Measurements from ENCODE around the gene MAST2.

The MAST2 gene

DNA sequence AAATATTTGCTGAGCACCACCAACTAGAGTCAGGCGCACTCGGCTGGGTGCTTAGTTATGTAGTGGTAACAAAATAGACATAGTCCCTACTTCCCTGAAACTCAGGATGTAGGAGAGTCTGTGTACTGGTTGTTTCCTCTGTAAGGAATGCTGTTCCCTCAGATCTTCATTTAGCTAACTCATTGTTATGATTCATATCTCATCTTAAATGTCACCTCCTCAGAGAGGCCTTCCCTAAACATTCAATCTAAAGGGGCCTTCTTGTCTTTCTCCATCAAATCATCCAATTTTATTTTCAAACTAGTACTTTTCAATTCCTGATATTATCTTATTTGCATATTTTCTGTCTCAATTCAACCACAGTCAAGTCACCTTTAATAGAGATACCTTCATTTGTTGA is 196.1 kb downstream of the MAST2 start:
- ATAC-seq: no peak
- TF ChIP-seq ZNF565 (CRISPR knock-in tag; conservative IDR thresholded peaks at IDR 0.05; ENCODE audit: low read depth) (no peak), CSDC2 (CRISPR knock-in tag; IDR thresholded peaks at IDR 0.05) (no peak), ZNF8 (CRISPR knock-in tag; IDR thresholded peaks at IDR 0.05) (no peak), BACH2 (CRISPR knock-in tag; IDR thresholded peaks at IDR 0.05; ENCODE audit: borderline replicate concordance) (no peak), ZNF70 (CRISPR knock-in tag; IDR thresholded peaks at IDR 0.05) (no peak)
- TF ChIP-seq, protein P1, sequence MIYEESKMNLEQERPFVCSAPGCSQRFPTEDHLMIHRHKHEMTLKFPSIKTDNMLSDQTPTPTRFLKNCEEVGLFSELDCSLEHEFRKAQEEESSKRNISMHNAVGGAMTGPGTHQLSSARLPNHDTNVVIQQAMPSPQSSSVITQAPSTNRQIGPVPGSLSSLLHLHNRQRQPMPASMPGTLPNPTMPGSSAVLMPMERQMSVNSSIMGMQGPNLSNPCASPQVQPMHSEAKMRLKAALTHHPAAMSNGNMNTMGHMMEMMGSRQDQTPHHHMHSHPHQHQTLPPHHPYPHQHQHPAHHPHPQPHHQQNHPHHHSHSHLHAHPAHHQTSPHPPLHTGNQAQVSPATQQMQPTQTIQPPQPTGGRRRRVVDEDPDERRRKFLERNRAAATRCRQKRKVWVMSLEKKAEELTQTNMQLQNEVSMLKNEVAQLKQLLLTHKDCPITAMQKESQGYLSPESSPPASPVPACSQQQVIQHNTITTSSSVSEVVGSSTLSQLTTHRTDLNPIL (CRISPR knock-in tag; IDR thresholded peaks at IDR 0.05; ENCODE audit: low read depth): no peak
- TF ChIP-seq, protein P2, sequence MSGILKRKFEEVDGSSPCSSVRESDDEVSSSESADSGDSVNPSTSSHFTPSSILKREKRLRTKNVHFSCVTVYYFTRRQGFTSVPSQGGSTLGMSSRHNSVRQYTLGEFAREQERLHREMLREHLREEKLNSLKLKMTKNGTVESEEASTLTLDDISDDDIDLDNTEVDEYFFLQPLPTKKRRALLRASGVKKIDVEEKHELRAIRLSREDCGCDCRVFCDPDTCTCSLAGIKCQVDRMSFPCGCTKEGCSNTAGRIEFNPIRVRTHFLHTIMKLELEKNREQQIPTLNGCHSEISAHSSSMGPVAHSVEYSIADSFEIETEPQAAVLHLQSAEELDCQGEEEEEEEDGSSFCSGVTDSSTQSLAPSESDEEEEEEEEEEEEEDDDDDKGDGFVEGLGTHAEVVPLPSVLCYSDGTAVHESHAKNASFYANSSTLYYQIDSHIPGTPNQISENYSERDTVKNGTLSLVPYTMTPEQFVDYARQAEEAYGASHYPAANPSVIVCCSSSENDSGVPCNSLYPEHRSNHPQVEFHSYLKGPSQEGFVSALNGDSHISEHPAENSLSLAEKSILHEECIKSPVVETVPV (CRISPR knock-in tag; IDR thresholded peaks at IDR 0.05): no peak

DNA sequence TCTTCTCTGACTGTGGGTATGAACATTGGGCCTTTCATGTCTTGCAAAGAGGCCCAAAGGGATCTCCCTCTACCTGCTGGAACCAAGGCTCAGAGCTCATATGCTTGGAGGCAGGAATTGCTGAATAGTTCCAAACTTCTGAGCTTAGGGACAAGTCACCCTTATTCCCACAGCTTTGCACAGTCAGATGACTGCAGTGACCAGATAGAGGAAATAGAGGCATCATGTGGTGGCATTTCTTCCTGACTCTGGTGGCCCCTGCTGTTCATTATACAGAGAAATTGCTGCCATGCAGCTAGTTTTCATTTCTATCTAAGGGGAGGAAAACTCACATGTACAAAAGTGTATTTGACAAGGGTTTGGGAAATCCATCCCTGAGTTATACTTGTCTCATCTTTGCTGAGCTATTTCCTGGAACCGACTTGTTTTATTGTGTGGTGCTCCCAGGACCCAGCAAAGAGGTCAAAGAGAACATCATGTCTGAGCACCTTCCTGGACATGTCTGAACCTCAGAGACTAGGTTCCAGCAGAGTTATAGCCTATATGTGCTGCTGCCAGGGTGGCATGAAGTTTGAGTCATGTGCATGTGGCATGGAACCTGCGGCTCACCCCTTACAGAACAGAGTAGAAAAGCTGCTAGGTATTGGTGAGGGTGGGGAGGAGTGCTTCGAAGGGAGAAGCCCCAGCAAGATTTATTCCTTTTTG is 197.8 kb downstream of the MAST2 start:
- TF ChIP-seq ESRRG (CRISPR knock-in tag; IDR thresholded peaks at IDR 0.05) (no peak), ZFP3 (CRISPR knock-in tag; IDR thresholded peaks at IDR 0.05) (no peak)
- TF ChIP-seq, protein P1 (CRISPR knock-in tag; IDR thresholded peaks at IDR 0.05; ENCODE audit: low read depth): no peak
- TF ChIP-seq, protein P3, sequence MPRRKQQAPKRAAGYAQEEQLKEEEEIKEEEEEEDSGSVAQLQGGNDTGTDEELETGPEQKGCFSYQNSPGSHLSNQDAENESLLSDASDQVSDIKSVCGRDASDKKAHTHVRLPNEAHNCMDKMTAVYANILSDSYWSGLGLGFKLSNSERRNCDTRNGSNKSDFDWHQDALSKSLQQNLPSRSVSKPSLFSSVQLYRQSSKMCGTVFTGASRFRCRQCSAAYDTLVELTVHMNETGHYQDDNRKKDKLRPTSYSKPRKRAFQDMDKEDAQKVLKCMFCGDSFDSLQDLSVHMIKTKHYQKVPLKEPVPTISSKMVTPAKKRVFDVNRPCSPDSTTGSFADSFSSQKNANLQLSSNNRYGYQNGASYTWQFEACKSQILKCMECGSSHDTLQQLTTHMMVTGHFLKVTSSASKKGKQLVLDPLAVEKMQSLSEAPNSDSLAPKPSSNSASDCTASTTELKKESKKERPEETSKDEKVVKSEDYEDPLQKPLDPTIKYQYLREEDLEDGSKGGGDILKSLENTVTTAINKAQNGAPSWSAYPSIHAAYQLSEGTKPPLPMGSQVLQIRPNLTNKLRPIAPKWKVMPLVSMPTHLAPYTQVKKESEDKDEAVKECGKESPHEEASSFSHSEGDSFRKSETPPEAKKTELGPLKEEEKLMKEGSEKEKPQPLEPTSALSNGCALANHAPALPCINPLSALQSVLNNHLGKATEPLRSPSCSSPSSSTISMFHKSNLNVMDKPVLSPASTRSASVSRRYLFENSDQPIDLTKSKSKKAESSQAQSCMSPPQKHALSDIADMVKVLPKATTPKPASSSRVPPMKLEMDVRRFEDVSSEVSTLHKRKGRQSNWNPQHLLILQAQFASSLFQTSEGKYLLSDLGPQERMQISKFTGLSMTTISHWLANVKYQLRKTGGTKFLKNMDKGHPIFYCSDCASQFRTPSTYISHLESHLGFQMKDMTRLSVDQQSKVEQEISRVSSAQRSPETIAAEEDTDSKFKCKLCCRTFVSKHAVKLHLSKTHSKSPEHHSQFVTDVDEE (CRISPR knock-in tag; IDR thresholded peaks at IDR 0.05): no peak
- TF ChIP-seq, protein P2 (CRISPR knock-in tag; IDR thresholded peaks at IDR 0.05): no peak
- ATAC-seq: no peak

DNA sequence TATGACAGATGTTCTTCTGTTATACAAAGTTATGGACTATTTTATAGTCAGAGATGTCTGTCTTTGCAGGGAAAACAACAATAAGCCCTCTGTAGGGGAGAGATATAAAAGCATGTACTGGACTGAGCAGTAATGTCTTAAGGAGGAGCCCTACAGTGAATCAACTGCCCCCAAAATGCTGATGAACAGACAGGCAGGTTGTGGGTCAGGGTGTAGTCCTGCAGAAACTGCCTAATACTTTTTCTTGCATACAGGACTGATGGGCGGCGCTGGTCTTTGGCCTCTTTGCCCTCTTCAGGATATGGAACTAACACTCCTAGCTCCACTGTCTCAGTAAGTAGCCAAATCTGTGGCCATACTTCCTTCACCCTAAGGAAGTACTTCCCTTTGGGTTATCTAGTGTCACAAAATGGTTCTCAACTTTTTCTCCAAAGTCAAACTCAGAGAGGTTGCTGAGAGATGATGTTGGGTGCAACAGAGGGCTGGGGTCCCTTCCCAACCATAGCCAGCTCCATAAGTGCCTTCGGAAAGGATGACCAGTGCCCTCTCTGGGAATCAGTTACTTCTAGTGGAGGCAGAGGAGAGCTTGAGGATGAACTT is 199.2 kb downstream of the MAST2 start:
- ATAC-seq: no peak

More for the DNA sequence above, 199.2 kb downstream of the MAST2 start:
- TF ChIP-seq TOX (CRISPR knock-in tag; IDR thresholded peaks at IDR 0.05; ENCODE audit: borderline replicate concordance): no peak
- TF ChIP-seq PPARA (CRISPR knock-in tag; IDR thresholded peaks at IDR 0.05; ENCODE audit: borderline replicate concordance): no peak
- no peak for TF ChIP-seq OSR1 (CRISPR knock-in tag; IDR thresholded peaks at IDR 0.05)
- TF ChIP-seq, protein P4, sequence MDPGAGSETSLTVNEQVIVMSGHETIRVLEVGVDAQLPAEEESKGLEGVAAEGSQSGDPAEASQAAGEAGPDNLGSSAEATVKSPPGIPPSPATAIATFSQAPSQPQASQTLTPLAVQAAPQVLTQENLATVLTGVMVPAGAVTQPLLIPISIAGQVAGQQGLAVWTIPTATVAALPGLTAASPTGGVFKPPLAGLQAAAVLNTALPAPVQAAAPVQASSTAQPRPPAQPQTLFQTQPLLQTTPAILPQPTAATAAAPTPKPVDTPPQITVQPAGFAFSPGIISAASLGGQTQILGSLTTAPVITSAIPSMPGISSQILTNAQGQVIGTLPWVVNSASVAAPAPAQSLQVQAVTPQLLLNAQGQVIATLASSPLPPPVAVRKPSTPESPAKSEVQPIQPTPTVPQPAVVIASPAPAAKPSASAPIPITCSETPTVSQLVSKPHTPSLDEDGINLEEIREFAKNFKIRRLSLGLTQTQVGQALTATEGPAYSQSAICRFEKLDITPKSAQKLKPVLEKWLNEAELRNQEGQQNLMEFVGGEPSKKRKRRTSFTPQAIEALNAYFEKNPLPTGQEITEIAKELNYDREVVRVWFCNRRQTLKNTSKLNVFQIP (CRISPR knock-in tag; IDR thresholded peaks at IDR 0.05; ENCODE audit: borderline replicate concordance, low read depth): no peak
- TF ChIP-seq ZFP3 (CRISPR knock-in tag; IDR thresholded peaks at IDR 0.05): no peak
- no peak for TF ChIP-seq ARNTL (CRISPR knock-in tag; IDR thresholded peaks at IDR 0.05; ENCODE audit: borderline replicate concordance, low read depth)
- no peak for TF ChIP-seq RARB (CRISPR knock-in tag; IDR thresholded peaks at IDR 0.05)
- no peak for TF ChIP-seq BACH2 (CRISPR knock-in tag; IDR thresholded peaks at IDR 0.05; ENCODE audit: borderline replicate concordance)
- TF ChIP-seq, protein P1 (CRISPR knock-in tag; IDR thresholded peaks at IDR 0.05; ENCODE audit: low read depth): no peak

Data from SK-N-SH treated with all-trans-retinoic acid at 6 μM for 48 hours (cell line).